Measurements from ENCODE around the gene ZFHX3. TPM values are rescaled to one million over a fixed set of nuclear protein-coding genes. Genes with fewer than 3 reads are reported as not detected.

Gene ZFHX3
- total and polyA plus RNA-seq, 11 donors = 3.8 to 21.6 (median 13.6) TPM

- 63 to 79% (median 75%) methylated on average over 11 of the region's 11 CpGs for WGBS, 4 donors
- H3K4me1 ChIP-seq = peaks cover 0 to 45% (median 15%) of the 10 kb centered on the region in 12 donors
- peaks cover 0 to 2% (median 0%) of the 10 kb centered on the region in 9 donors for H3K36me3 ChIP-seq
- no peak overlapping the region for H3K4me3 ChIP-seq
- intact Hi-C loops (cut with DNase I) = no loop called here
- H3K27ac ChIP-seq = peak overlapping the region in 10 of 12 donors; percentile 6 to 76 (median 59)
- DNase-seq (peak in 2 of 5 donors; percentile 40), ATAC-seq (peak; percentile 34 to 78 (median 60))
- H3K27me3 ChIP-seq = no peaks in the 10 kb centered on the region
- H3K9me3 ChIP-seq = no peaks in the 10 kb centered on the region
- TF ChIP-seq, protein P1, sequence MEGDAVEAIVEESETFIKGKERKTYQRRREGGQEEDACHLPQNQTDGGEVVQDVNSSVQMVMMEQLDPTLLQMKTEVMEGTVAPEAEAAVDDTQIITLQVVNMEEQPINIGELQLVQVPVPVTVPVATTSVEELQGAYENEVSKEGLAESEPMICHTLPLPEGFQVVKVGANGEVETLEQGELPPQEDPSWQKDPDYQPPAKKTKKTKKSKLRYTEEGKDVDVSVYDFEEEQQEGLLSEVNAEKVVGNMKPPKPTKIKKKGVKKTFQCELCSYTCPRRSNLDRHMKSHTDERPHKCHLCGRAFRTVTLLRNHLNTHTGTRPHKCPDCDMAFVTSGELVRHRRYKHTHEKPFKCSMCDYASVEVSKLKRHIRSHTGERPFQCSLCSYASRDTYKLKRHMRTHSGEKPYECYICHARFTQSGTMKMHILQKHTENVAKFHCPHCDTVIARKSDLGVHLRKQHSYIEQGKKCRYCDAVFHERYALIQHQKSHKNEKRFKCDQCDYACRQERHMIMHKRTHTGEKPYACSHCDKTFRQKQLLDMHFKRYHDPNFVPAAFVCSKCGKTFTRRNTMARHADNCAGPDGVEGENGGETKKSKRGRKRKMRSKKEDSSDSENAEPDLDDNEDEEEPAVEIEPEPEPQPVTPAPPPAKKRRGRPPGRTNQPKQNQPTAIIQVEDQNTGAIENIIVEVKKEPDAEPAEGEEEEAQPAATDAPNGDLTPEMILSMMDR (IDR thresholded peaks at IDR 0.05) = no peak
- no peak for TF ChIP-seq POLR2A (IDR thresholded peaks at IDR 0.05)
These were observed 152.0 kb downstream of the ZFHX3 start for GRCh38 chr16:72895951-72896350.

DNA sequence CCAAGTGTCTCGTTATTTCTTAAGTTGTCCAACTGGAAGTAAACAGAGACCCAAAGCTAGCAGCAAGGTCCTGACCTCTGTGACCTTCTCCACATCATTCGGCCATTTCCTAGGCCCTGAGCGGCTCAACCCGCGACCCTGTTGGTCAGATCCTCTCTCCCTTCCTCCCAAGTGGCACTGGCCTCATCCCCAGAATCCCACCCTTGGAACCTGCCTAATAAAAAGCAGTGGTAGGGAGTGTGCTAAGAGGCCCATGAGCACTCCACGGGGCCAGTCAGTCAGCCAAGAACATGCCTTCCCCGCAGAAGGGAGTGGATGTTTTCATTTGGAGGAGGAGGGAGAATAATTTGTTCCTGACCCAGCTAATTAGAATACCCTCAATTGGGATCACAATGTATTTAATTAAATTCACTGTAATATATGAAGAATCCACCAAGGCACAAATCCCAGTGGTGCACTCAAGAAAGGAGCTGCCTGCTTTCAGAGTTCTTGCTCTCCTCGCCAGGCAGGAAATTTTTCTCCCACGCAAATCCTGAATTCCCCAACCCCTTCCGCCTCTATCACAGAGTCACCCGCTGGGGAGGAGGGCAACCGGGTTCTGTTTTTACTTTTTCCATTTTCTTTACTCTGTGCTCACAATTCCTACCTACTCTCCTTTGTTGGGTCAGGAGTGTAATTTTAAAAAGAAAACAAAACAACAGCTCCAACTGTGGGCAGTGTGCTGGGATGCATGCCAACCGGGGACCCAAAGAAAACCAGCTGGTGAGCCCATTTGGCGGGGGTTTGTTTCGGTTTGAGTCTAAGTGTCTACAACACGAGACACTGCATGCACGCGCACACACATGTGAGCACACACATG, 153.4 kb downstream of the ZFHX3 start:
- WGBS, 4 donors = 48 to 62% (median 53%) methylated on average over 18 of the region's 18 CpGs
- TF ChIP-seq, protein P1 (IDR thresholded peaks at IDR 0.05) = no peak
- TF ChIP-seq POLR2A (IDR thresholded peaks at IDR 0.05) = no peak
- ATAC-seq = peak; percentile 36 to 76 (median 59)
- intact Hi-C loops (cut with DNase I) = loop anchor here in 1 of 10 donors (5.0 kb wide), 1 partner anchor 38 kb away; no protein-coding TSS in a partner anchor
- Histone ChIP-seq H3K36me3 (peaks cover 0 to 3% (median 1%) of the 10 kb centered on the region in 9 donors), H3K27ac (peak overlapping the region in 11 of 12 donors; percentile 23 to 76 (median 57)), H3K4me1 (peaks cover 0 to 45% (median 15%) of the 10 kb centered on the region in 12 donors), H3K4me3 (peak overlapping the region in 3 of 12 donors; percentile 2 to 18 (median 7)), H3K9me3 (peaks cover 0 to 7% (median 0%) of the 10 kb centered on the region in 12 donors), H3K27me3 (no peaks in the 10 kb centered on the region)
- DNase-seq = peak in 4 of 5 donors; percentile 44 to 60 (median 50)

- H3K4me1 ChIP-seq = peaks cover 0 to 45% (median 14%) of the 10 kb centered on the region in 12 donors
- WGBS, 4 donors = 76 to 82% (median 78%) methylated on average over 8 to 9 of the region's 9 CpGs
- peaks cover 0 to 7% (median 0%) of the 10 kb centered on the region in 12 donors for H3K9me3 ChIP-seq
- intact Hi-C loops (cut with DNase I) = loop anchor here in 1 of 10 donors (5.0 kb wide), 1 partner anchor 41 kb away; no protein-coding TSS in a partner anchor
- TF ChIP-seq, protein P1 (IDR thresholded peaks at IDR 0.05) = no peak
- TF ChIP-seq POLR2A (IDR thresholded peaks at IDR 0.05) = no peak
- no peak for ATAC-seq
- DNase-seq = no peak
- H3K36me3 ChIP-seq = peaks cover 0 to 33% (median 22%) of the 10 kb centered on the region in 9 donors
- H3K4me3 ChIP-seq = no peak overlapping the region
- no peak overlapping the region for H3K27ac ChIP-seq
- no peaks in the 10 kb centered on the region for H3K27me3 ChIP-seq
These were observed 156.4 kb downstream of the ZFHX3 start for GRCh38 chr16:72891291-72892227.

Measured in heart left ventricle (tissue), 16 donors.